Raji (cell line): Measurements from ENCODE around the gene PIEZO2.

ENCODE experiments used
- POLR2A ChIP-seq: IDR thresholded peaks from 2 replicates; pipeline ENCODE4 v1.6.1; 2011; ENCODE audit warnings: low read depth, low read length, control low read depth; ENCODE audit not compliant: insufficient read depth

PIEZO2 gene

DNA sequence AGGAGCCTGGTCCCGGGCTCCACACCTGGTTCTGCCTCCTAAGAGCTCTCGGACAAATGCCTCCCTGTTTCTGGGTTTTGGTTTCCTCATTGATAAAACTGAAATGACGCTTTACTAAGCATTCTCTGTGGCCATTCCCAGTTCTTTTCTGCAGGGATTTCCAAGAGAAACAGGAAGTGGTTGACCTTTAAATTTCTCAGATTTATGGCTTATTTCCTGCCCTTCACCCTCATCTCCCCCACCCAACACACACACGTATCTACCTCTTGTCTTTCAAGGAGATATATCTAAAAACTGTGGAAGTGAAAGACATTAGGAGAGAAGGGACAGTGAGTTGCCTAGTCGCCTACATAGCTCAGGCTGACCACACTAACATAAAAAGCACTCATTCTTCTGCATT, 53.0 kb downstream of the PIEZO2 start:
- no peak for TF ChIP-seq POLR2A

GRCh38 chr18:11095674-11096293, 53.6 kb downstream of the PIEZO2 start:
- TF ChIP-seq POLR2A: no peak

DNA sequence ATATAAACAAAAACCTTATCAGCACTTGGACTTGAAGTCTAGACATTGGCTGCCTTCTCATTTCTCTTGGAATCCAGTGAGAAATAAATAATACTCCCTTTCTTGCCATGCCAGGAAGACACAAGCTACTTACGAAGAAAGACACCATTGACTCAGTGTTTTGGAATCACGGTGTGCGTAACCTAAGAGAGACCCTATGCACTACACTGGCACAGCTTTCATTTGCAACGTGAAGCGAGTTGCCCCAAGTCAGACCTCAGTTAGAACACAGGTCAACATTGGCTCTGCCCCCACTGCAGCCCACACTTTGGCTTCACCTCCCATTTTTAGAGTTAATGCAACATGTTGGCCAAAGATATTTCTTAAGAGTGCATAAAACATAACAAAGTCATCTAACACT, 54.2 kb downstream of the PIEZO2 start:
- no peak for TF ChIP-seq POLR2A

- TF ChIP-seq POLR2A: no peak
Observed at GRCh38 chr18:11091746-11092145, 57.6 kb downstream of the PIEZO2 start.

DNA sequence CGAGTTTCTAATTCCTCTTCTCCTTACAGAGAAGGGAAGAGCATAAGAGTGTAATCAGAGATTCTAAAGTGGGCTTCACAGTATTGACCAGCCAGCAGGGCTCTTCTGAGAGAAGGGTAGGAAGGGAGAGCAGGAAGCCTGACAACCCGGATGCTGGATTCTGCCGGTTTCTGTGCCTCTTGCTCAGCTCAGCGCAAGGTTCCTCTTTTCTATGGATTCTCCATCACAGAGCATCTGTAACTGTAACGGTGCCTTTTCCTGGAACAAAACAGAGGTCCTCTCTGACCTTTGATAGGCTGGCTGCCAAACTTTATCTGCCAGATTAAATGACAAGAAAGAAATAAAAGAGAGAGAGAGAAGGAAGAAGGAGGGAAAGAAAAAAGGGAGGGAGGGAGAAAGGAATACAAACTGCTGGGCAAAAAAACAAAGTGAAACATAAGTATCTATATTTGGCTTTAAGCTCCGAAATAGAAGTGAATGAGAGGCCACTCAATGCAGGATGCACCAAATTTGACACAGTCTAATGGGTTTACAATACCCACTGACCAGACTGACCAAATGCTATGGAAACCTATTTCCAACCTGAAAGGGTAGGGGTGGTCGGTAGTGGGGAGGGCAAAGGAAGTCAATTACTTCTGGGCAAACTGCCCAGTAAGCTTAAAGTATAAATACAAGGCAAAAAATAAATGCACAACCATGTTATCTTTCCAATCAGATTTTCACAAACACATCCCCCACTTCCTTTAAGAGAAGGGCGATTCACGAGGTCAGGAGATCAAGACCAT, 59.2 kb downstream of the PIEZO2 start:
- TF ChIP-seq POLR2A: no peak

GRCh38 chr18:11081009-11081532, 68.3 kb downstream of the PIEZO2 start:
- no peak for TF ChIP-seq POLR2A

DNA sequence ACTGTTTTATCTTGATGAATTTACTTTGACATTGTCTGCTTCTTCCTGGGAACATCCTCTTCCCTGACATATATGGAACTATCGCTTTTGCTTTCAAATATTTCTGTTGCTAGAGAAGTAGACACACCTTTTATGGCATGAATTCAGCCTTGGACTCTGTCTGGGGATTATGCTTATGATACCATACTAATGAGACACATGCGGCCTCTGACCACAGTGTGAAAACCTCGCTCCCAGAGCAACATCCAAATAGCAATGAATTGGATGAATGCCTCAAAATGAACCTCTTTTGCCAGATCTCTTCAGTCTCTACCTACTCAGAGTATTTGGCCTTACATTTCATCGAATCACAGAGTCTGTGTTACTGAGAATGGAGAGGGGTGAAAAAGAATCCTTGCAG, 70.9 kb downstream of the PIEZO2 start:
- TF ChIP-seq POLR2A: no peak

- no peak for TF ChIP-seq POLR2A
Observed at GRCh38 chr18:11077548-11078187, 71.7 kb downstream of the PIEZO2 start.

DNA sequence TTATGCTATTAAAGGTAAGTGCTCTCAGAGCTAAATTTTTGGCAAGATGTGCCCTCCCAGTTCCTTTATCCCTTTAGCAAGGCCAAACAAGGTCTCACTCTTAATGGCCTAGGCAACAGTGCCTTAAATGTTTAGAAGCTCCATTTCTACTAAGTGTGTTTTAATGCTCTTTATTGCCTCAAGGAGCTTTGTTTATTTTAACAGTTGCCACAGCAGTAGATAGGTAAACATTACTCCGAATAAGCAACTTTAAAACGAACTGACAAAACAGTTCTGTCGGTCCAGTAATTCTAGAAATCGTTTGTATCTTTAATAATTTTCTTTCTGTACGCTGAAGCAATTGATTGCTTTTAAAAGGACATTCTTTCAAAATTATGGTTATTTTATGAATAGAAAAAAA, 74.5 kb downstream of the PIEZO2 start:
- TF ChIP-seq POLR2A: no peak

DNA sequence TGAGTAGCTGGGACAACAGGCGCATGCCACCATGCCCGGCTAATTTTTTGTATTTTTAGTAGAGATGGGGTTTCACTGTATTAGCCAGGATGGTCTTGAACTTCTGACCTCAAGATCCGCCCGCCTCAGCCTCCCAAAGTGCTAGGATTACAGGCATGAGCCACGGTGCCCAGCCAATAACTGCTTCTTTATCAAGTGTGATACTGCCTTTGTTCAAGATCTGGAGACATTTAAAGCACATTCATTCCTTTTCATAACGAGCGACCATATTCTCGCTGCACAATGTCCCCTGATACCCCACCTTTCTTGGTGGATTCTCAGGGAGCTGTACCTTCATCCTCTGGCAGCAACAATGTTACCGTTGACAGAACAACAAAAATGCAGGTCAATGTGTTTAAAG, 75.4 kb downstream of the PIEZO2 start:
- TF ChIP-seq POLR2A: no peak

GRCh38 chr18:11072632-11073031, 76.7 kb downstream of the PIEZO2 start:
- TF ChIP-seq POLR2A: no peak

DNA sequence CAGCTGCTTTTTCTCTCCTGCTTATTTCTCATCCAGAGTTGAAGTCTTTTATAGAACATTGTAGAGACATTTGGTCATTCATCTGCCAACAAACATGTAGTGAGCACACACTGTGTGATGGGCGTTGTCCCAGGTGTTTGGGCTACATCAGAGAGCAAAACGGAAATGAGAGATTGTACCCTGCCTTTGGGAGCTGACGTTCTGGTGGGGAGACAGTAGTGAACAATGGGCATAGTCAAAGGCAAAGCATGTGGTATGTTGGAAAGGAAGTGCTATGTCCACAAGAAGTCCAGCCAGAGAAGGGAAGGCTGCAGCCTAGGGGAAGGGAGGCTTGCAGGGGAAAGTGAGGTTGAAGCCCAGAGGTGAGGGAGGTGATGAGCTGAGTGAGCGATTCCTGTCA, 78.1 kb downstream of the PIEZO2 start:
- no peak for TF ChIP-seq POLR2A

GRCh38 chr18:11070593-11070992, 78.8 kb downstream of the PIEZO2 start:
- no peak for TF ChIP-seq POLR2A

DNA sequence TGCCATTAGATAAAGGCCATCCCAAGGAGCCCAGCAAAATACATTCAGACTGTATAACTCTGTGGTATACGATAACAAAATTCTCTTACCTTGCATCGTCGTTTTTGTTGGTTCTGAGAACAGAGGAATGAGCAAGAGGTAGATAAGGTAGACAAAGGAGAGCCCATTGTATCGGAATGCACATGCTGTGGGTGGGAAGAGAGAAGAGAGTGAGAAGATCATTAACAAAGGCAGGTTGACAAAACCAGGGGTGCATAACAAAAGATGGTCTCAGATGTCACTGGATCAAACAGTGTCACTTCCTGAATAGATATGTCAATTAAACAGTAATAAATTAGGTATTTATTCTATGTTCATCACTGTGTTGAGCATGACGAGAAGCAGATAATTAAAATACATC, 83.3 kb downstream of the PIEZO2 start:
- no peak for TF ChIP-seq POLR2A

DNA sequence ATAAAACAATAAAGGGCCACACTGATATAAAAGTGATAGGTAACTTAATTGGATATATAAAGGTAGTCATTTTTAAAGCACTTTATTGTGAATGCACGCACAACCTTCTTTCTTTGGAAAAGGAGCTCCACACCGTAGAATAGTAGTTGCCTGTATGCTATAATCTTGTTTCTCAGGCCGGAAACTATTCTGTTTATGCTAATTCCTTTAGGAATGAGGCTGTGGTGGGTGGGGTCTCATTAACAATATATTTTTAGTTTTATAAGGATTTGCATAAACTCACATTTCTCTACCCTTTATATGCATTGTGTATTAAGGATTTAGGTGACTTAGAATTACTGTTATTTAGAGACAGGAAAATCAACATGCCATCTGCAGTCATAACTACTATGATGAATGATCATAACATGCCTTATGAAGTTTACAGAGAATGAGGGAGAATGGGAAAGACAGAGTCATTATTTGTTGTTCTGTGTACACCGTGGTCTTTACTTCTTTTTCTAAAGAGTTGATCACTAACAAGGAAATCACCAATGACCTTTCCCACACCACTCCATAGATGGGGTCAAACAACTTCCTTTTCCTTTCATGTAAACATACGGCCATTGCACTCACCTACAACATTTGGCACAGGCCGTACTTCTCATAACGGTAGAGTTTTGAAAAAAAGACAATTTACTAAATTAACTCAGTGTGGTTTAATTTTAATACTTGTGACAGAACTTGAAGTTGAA, 84.5 kb downstream of the PIEZO2 start:
- no peak for TF ChIP-seq POLR2A
